GM21515 (cell line): ENCODE data around the gene EFCAB9.

Experiments
- ATAC-seq: cut with Tn5 transposase; IDR thresholded peaks from one replicate; pipeline ENCODE4 v1.9.1; 2021; ENCODE audit not compliant: unreplicated experiment

The EFCAB9 gene

GRCh38 chr5:172235827-172236736 is 42.1 kb downstream of the EFCAB9 start:
- ATAC-seq: no peak

- ATAC-seq: no peak
Measured at GRCh38 chr5:172238334-172238733, 44.4 kb downstream of the EFCAB9 start.

- no peak for ATAC-seq
Measured at GRCh38 chr5:172243302-172243701, 49.3 kb downstream of the EFCAB9 start.

GRCh38 chr5:172245046-172245445 is 51.1 kb downstream of the EFCAB9 start:
- ATAC-seq: no peak

GRCh38 chr5:172245703-172246125 is 51.7 kb downstream of the EFCAB9 start:
- no peak for ATAC-seq

- ATAC-seq: no peak
Measured at GRCh38 chr5:172248637-172249036, 54.7 kb downstream of the EFCAB9 start.

GRCh38 chr5:172251419-172251818 is 57.4 kb downstream of the EFCAB9 start:
- no peak for ATAC-seq

- ATAC-seq: no peak
Measured at GRCh38 chr5:172252501-172252900, 58.5 kb downstream of the EFCAB9 start.
